K562 treated with DMSO at 1 percent for 24 hours (cell line): ENCODE data around the gene SLC28A3. TPM values are rescaled to one million over a fixed set of nuclear protein-coding genes. Genes with fewer than 3 reads are reported as not detected.

Source experiments
- total RNA-seq: library from RNA; unstranded; fragments of 300-600 nt; gene quantifications from 2 replicates; pipeline ENCODE4 v1.2.3, GENCODE V29; 2022; ENCODE audit warnings: low read depth; ENCODE audit not compliant: insufficient read depth

The SLC28A3 gene
- total RNA-seq = not detected in 2 replicates

GRCh38 chr9:84340535-84340934 lies at the start of gene SLC28A3:
Gene SLC28A3, minus strand, starts transcription at chr9:84340758. Its CDS starts 125 bp downstream, at chr9:84340633.

